Uterus (tissue), 4 donors: ENCODE data around the gene DYNLT2B. TPM values are rescaled to one million over a fixed set of nuclear protein-coding genes. Genes with fewer than 3 reads are reported as not detected.
"Not testable (repeated sequence)": the region's sequence is repeated elsewhere in the genome, so short reads cannot be mapped to it uniquely, and the experiment has no call there.

Experiments used
- DNase-seq, 2 donors: peaks; one replicate each; pipeline ENCODE4 v3.0.0-alpha.2; 2019 to 2020
- H3K27ac ChIP-seq, 2 donors: fragments of 200-600 bp; sonication (generic); 1 replicate in 1 of 2; 2 replicates in 1 of 2; pipeline ENCODE4 v1.5.1; 2016 to 2018
- H3K27me3 ChIP-seq, 2 donors: fragments of 200-600 bp; sonication (generic); one replicate each; pipeline ENCODE4 v1.5.1; 2018 to 2019; ENCODE audit warnings: control low read depth in 1 of 2
- H3K36me3 ChIP-seq, 2 donors: fragments of 200-600 bp; sonication (generic); one replicate each; pipeline ENCODE4 v1.5.1; 2019; ENCODE audit warnings: control low read depth in 1 of 2
- H3K4me1 ChIP-seq, 2 donors: fragments of 200-600 bp; sonication (generic); one replicate each; pipeline ENCODE4 v1.5.1; 2018 to 2019; ENCODE audit warnings: control low read depth in 1 of 2
- H3K4me3 ChIP-seq, 2 donors: fragments of 200-600 bp; sonication (generic); 1 replicate in 1 of 2; 2 replicates in 1 of 2; pipeline ENCODE4 v1.5.1; 2018 to 2019; ENCODE audit warnings: mild to moderate bottlenecking in 1 of 2
- H3K9me3 ChIP-seq, 2 donors: fragments of 200-600 bp; sonication (generic); one replicate each; pipeline ENCODE4 v1.5.1; 2019; ENCODE audit warnings: control low read depth in 1 of 2
- CTCF ChIP-seq, 4 experiments: fragments of 200-600 bp in 2 of 4; fragments of 450-650 bp in 2 of 4; sonication (generic) in 2 of 4; IDR thresholded peaks; one replicate each; pipeline ENCODE4 v1.5.1; 2016 to 2019; ENCODE audit warnings: antibody characterized with exemption in 4 of 4, mild to moderate bottlenecking in 2 of 4, moderate library complexity in 1 of 4
- POLR2A ChIP-seq, 2 donors: fragments of 450-650 bp; IDR thresholded peaks; one replicate each; pipeline ENCODE4 v1.6.1; 2016; ENCODE audit warnings: antibody characterized with exemption in 2 of 2, mild to moderate bottlenecking in 1 of 2, moderate library complexity in 1 of 2
- intact Hi-C: fragments of 100-400 bp; cut with DNase I; formaldehyde crosslinking; loops from one replicate; pipeline ENCODE4 v1.15.1; 2023; ENCODE audit warnings: low total_unique reads
- total RNA-seq, 4 donors: library from RNA; depleted of rRNA in 3 of 4; stranded (reverse); fragments of >200 nt in 3 of 4; gene quantifications; one replicate each; pipeline versions ENCODE4 v1.1.0 to v1.2.4, GENCODE V29; 2014 to 2023
- donor health status: DM: yes; HTN: yes; CAD: no.

Gene DYNLT2B
- total RNA-seq, 4 donors from 2014 or later, result 1.3 to 12.0 (median 7.3) TPM; not detected in 1

DNA sequence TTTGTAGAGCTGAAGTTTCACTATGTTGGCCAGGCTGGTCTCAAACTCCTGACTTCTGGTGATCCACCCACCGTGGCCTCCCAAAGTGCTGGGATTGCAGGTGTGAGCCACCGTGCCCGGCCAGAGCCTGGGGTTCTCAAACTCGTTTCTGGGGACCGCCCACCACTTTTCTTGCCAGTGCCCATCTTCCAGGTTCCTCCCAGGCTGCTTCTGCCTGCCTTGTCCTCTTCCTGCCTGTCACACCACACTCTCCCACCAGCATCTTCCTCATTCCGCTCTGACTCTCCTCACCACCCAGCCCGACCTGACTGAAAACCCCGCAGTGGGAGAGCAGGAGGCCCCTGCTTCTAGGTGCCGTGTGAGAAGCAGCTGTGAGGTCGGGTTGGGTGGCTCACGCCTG is 3.1 kb upstream of the DYNLT2B start:
- H3K36me3 ChIP-seq, result no peaks in the 10 kb centered on the region
- H3K27ac ChIP-seq, result no peak overlapping the region
- no peaks in the 10 kb centered on the region for H3K27me3 ChIP-seq
- H3K9me3 ChIP-seq, result no peaks in the 10 kb centered on the region
- intact Hi-C loops, result no loop called here
- TF ChIP-seq POLR2A (IDR thresholded peaks at IDR 0.05) (no peak), CTCF (IDR thresholded peaks at IDR 0.05) (no peak)
- H3K4me3 ChIP-seq, result no peak overlapping the region
- H3K4me1 ChIP-seq, result no peaks in the 10 kb centered on the region
- DNase-seq, result no peak

DNA sequence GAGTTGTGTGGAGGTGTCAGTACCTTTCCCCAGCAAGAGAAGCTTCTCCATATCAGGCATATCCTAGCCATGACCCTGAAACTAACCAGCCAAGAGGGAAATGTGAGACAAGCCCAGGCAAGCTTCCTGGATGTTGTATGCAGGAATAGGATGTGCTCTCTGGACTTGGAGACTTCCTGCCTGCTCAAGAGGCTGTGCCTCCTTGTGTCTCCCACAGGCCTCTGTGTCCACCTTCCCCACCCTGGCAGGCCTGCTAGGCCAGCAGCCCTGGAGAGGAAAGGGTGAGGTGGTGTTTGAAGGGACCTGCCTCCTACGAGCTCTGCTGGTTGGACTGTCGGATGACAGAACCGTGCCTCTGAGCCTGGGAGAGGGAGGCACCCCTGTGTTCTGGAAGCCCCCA is 2.1 kb upstream of the DYNLT2B start:
- intact Hi-C loops, result no loop called here
- Histone ChIP-seq H3K9me3 (no peaks in the 10 kb centered on the region), H3K4me1 (no peaks in the 10 kb centered on the region), H3K27ac (no peak overlapping the region), H3K27me3 (no peaks in the 10 kb centered on the region), H3K4me3 (no peak overlapping the region), H3K36me3 (no peaks in the 10 kb centered on the region)
- no peak for DNase-seq
- TF ChIP-seq CTCF (IDR thresholded peaks at IDR 0.05) (no peak), POLR2A (IDR thresholded peaks at IDR 0.05) (no peak)

DNA sequence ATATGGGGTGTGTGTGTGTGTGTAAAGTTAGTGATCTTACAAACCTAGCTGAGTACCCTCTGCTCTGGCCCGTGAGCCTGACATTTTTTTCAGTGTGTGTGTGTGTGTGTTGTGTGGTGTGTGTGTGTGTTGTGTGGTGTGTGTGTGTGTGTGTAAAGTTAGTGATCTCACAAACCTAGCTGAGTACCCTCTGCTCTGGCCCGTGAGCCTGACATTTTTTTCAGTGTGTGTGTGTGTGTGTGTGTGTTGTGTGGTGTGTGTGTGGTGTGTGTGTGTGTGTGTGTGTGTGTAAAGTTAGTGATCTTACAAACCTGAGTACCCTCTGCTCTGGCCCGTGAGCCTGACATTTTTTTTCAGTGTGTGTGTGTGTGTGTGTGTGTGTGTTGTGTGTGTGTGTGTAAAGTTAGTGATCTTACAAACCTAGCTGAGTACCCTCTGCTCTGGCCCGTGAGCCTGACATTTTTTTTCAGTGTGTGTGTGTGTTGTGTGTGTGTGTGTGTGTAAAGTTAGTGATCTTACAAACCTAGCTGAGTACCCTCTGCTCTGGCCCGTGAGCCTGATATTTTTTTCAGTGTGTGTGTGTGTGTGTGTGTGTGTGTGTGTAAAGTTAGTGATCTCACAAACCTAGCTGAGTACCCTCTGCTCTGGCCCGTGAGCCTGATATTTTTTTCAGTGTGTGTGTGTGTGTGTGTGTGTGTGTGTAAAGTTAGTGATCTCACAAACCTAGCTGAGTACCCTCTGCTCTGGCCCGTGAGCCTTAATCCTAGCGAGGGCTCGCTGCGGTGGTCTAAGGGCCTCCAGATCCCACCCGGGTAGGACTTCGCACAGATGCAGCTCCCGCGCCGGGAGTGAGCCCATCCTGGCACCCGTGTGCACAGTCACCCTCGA is 997 bp downstream of the DYNLT2B start:
- DNase-seq, H3K4me1 ChIP-seq, H3K36me3 ChIP-seq, H3K9me3 ChIP-seq, intact Hi-C loops, H3K27me3 ChIP-seq: not testable (repeated sequence)
- peak overlapping the region; percentile 86 to 97 for H3K27ac ChIP-seq
- H3K4me3 ChIP-seq, result peak overlapping the region; percentile 77 to 93

DNA sequence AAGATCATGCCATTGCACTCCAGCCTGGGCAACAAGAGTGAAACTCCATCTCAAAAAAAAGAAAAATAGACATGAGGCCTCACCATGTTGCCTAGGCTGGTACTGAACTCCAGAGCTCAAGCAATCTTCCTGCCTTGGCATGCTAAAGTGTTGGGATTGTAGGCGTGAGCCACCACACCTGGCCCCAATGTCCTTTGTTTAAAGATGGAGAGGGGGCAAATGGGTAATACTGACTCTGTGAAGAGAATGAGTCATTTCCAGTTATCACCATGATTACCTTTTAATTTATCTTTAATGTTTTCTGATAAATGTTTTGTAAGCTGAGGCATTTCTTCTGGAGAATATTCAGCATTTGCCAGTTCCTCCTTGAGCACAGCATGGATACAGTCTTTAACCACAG is 2.2 kb downstream of the DYNLT2B start:
- Histone ChIP-seq H3K27ac (no peak overlapping the region), H3K4me1 (no peaks in the 10 kb centered on the region), H3K27me3 (no peaks in the 10 kb centered on the region), H3K4me3 (no peak overlapping the region), H3K9me3 (no peaks in the 10 kb centered on the region), H3K36me3 (no peaks in the 10 kb centered on the region)
- no peak for TF ChIP-seq POLR2A (IDR thresholded peaks at IDR 0.05)
- no peak for TF ChIP-seq CTCF (IDR thresholded peaks at IDR 0.05)
- intact Hi-C loops, result no loop called here
- DNase-seq, result no peak

GRCh38 chr3:196314597-196314996 is 3.4 kb downstream of the DYNLT2B start:
- no peaks in the 10 kb centered on the region for H3K4me1 ChIP-seq
- H3K4me3 ChIP-seq, result no peak overlapping the region
- no peak for DNase-seq
- no peak for TF ChIP-seq CTCF (IDR thresholded peaks at IDR 0.05)
- no peak for TF ChIP-seq POLR2A (IDR thresholded peaks at IDR 0.05)
- intact Hi-C loops, result no loop called here
- H3K9me3 ChIP-seq, result no peaks in the 10 kb centered on the region
- no peaks in the 10 kb centered on the region for H3K27me3 ChIP-seq
- no peak overlapping the region for H3K27ac ChIP-seq
- no peaks in the 10 kb centered on the region for H3K36me3 ChIP-seq

DNA sequence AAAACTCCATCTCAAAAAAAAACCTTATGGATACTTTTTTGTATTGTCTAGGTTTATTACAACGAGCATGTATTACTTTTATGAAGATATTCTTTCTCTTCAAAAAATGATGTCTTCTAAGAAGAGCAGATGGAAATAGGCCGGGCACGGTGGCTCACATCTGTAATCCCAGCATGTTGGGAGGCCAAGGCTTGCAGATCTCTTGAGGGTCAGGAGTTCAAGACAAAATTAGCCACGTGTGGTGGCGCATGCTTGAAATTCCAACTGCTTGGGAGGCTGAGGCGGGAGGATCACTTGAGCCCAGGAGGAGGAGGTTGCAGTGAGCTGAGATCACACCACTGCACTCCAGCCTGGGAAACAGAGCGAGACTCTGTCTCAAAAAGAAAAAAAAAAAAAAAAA is 4.0 kb downstream of the DYNLT2B start:
- H3K27me3 ChIP-seq, H3K36me3 ChIP-seq, H3K4me3 ChIP-seq, DNase-seq, H3K4me1 ChIP-seq, H3K9me3 ChIP-seq, intact Hi-C loops, H3K27ac ChIP-seq: not testable (repeated sequence)

DNA sequence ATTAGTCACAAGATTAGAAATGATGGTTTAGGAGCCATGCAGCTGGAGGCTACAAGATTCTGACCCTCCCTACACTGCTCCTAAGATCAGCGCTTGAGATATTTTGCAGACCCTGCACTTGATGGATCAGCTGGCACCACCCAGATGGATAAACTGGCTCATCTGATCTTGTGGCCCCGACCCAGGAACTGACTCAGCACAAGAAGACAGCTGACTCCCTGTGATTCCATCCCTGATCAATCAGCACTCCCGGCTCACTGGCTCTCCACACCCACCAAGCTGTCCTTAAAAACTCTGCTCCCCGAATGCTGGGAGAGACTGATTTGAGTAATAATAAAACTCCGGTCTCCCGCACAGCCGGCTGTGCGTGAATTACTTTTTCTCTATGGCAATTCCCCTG is 15.1 kb downstream of the DYNLT2B start:
- H3K4me1 ChIP-seq, intact Hi-C loops, DNase-seq, H3K9me3 ChIP-seq, H3K4me3 ChIP-seq, H3K36me3 ChIP-seq, H3K27me3 ChIP-seq, H3K27ac ChIP-seq: not testable (repeated sequence)

DNA sequence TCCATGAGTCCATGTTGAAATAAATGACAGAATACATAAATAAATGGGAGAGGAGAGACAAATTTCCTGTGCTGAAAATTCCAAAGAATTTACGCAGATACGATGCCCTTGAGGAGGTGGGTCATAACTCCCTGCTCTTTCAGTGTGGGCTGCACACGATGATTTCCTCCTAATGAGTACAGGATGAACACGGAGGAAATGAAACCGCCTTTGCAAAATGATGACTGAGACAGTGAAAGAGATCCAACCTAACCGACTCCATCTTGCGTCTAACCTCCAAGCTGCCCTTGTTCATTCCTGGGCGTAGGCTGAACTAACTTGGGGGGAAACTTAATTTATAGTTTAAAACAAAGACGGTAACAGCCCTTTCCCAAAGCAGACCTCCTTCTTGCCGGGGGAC is 15.5 kb downstream of the DYNLT2B start:
- H3K36me3 ChIP-seq, H3K4me1 ChIP-seq, H3K27ac ChIP-seq, H3K27me3 ChIP-seq, H3K9me3 ChIP-seq, DNase-seq, H3K4me3 ChIP-seq, intact Hi-C loops: not testable (repeated sequence)
